A673 (cell line): ENCODE data around the gene CHML. TPM values are rescaled to one million over a fixed set of nuclear protein-coding genes. Genes with fewer than 3 reads are reported as not detected.

Experiments used
- BruUV-seq: library from RNA; stranded (reverse); fragments of 400-500 nt; replicated peaks from 2 replicates; lab custom pipeline; 2021; lab: Mats Ljungman, UMichigan
- CTCF ChIA-PET: fragments of 300-600 bp; sonication (Branson Sonifier 250); formaldehyde crosslinking; loops from one replicate; lab custom pipeline; 2022; ENCODE audit warnings: antibody characterized with exemption; lab: Charles Lee
- POLR2A ChIA-PET: fragments of 300-600 bp; sonication (Branson Sonifier 250); formaldehyde crosslinking; loops from one replicate; lab custom pipeline; 2022; ENCODE audit warnings: antibody characterized with exemption; ENCODE audit not compliant: low non-redundant PET; lab: Charles Lee
- DNase-seq: peaks from one replicate; pipeline ENCODE4 v3.0.0-alpha.2; 2015; ENCODE audit warnings: low spot score
- H3K27ac ChIP-seq: fragments of 200-600 bp; sonication (generic); 2 replicates; pipeline ENCODE4 v1.5.1; 2016; ENCODE audit warnings: mixed run types, low read depth, mild to moderate bottlenecking, mixed read lengths, antibody characterized with exemption, low read length; ENCODE audit not compliant: poor library complexity, severe bottlenecking
- H3K27me3 ChIP-seq: fragments of 200-600 bp; sonication (generic); replicated peaks from 2 replicates; pipeline ENCODE4 v1.6.1; 2017; ENCODE audit warnings: mixed run types, low read depth, mild to moderate bottlenecking, mixed read lengths, antibody characterized with exemption, low read length; ENCODE audit not compliant: insufficient read depth, poor library complexity
- H3K36me3 ChIP-seq: fragments of 200-600 bp; sonication (generic); 2 replicates; pipeline ENCODE4 v1.6.1; 2016; ENCODE audit warnings: mixed run types, mild to moderate bottlenecking, mixed read lengths, antibody characterized with exemption, low read length; ENCODE audit not compliant: insufficient read depth, poor library complexity, severe bottlenecking
- H3K4me1 ChIP-seq: fragments of 200-600 bp; sonication (generic); 2 replicates; pipeline ENCODE4 v1.6.1; 2017; ENCODE audit warnings: mixed run types, mild to moderate bottlenecking, mixed read lengths, antibody characterized with exemption, low read length; ENCODE audit not compliant: insufficient read depth, poor library complexity, severe bottlenecking
- H3K4me3 ChIP-seq: fragments of 200-600 bp; sonication (generic); 2 replicates; pipeline ENCODE4 v1.5.1; 2016; ENCODE audit warnings: low read depth, mixed run types, mild to moderate bottlenecking, mixed read lengths, low read length; ENCODE audit not compliant: poor library complexity, severe bottlenecking
- H3K9me3 ChIP-seq: fragments of 200-600 bp; sonication (generic); 2 replicates; pipeline ENCODE4 v1.6.1; 2016; ENCODE audit warnings: mixed run types, low read depth, mild to moderate bottlenecking, mixed read lengths, antibody characterized with exemption, low read length; ENCODE audit not compliant: poor library complexity, severe bottlenecking
- CTCF ChIP-seq: fragments of 300-800, 200-600 bp; sonication (generic); conservative IDR thresholded peaks from 2 replicates; pipeline ENCODE4 v1.5.1; 2017; ENCODE audit warnings: low read depth, mild to moderate bottlenecking, antibody characterized with exemption, low read length, moderate library complexity, mixed read lengths
- EZH2 ChIP-seq: fragments of 200-600 bp; sonication (generic); IDR thresholded peaks from 2 replicates; pipeline ENCODE4 v1.6.1; 2017; ENCODE audit warnings: borderline replicate concordance, low read depth, mild to moderate bottlenecking, mixed read lengths, antibody characterized with exemption, low read length; ENCODE audit not compliant: poor library complexity, severe bottlenecking
- intact Hi-C: fragments of 100-400 bp; cut with micrococcal nuclease; formaldehyde crosslinking; loops from one replicate; pipeline ENCODE4 v1.10.0; 2022; ENCODE audit not compliant: unreplicated experiment
- total RNA-seq: library from RNA; stranded (reverse); gene quantifications from 2 replicates; pipeline ENCODE4 v1.2.3, GENCODE V29; 2021

The CHML gene
- total RNA-seq, 1 experiment from 2014 or later: 11.9 TPM

GRCh38 chr1:241622669-241623068 is 17.5 kb downstream of the CHML start:
- Histone ChIP-seq H3K4me1 (peaks cover 3% of the 10 kb centered on the region), H3K4me3 (no peak overlapping the region), H3K27ac (no peak overlapping the region), H3K27me3 (no peaks in the 10 kb centered on the region), H3K36me3 (no peaks in the 10 kb centered on the region), H3K9me3 (no peaks in the 10 kb centered on the region)
- ChIA-PET POLR2A (no interaction called here), CTCF (no interaction called here)
- intact Hi-C loops: no loop called here
- no TSS peak for BruUV-seq
- no peak for TF ChIP-seq CTCF
- TF ChIP-seq EZH2: no peak
- no peak for DNase-seq

GRCh38 chr1:241617426-241617825 is 22.7 kb downstream of the CHML start:
- intact Hi-C loops: loop anchor here (10.0 kb wide), 1 partner anchor 397 kb away; no protein-coding TSS in a partner anchor
- H3K9me3 ChIP-seq: no peaks in the 10 kb centered on the region
- no peaks in the 10 kb centered on the region for H3K4me1 ChIP-seq
- no peak for TF ChIP-seq CTCF
- TF ChIP-seq EZH2: no peak
- POLR2A ChIA-PET: no interaction called here
- H3K27ac ChIP-seq: no peak overlapping the region
- CTCF ChIA-PET: no interaction called here
- no peak overlapping the region for H3K4me3 ChIP-seq
- H3K27me3 ChIP-seq: no peaks in the 10 kb centered on the region
- no peak for DNase-seq
- BruUV-seq: no TSS peak
- no peaks in the 10 kb centered on the region for H3K36me3 ChIP-seq

GRCh38 chr1:241615043-241615974 is 24.9 kb downstream of the CHML start:
- Histone ChIP-seq H3K27me3 (no peaks in the 10 kb centered on the region), H3K4me3 (no peak overlapping the region), H3K36me3 (no peaks in the 10 kb centered on the region), H3K27ac (no peak overlapping the region), H3K9me3 (no peaks in the 10 kb centered on the region), H3K4me1 (no peaks in the 10 kb centered on the region)
- ChIA-PET CTCF (no interaction called here), POLR2A (no interaction called here)
- intact Hi-C loops: loop anchor here (10.0 kb wide), 1 partner anchor 399 kb away; no protein-coding TSS in a partner anchor
- TF ChIP-seq CTCF (no peak), EZH2 (no peak)
- no peak for DNase-seq
- BruUV-seq: no TSS peak
